ENCODE data around the gene TBK1.

DNA sequence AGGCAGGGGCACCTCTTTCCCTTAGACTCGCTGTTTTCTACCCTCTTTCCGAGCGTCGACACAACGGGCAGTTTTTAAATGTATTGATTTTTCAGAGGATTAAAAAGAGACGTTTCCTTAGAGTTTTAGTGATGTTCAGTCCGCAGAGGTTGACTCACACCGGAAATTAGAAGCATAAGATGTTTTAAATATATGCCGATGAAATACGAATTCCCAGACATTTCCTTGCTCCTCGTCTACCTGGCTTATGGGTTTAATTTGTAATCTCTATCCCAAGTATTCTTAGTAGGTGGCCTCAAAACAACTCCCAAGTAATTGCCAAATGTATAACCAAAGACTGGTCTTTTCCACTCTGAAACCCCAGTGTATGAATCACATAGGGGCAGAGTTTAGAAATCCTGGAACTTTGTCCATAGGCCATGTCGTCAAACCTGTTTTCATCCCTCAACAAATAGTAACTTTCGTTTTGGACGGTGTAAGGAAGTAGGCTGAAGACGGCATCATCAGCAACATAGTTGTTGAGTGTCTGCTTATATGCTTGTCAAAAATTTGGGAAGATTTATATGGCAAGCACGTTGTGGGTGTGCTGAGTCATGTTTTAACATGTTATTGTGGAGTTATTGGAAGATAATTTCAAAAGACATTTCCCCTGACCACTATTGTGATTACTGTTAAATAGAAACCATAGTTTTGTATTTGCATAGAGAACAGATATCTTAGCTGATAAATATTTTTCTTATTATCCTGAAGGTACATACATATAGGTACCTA is 824 bp downstream of the TBK1 start:
- TF ChIP-seq, protein P1, sequence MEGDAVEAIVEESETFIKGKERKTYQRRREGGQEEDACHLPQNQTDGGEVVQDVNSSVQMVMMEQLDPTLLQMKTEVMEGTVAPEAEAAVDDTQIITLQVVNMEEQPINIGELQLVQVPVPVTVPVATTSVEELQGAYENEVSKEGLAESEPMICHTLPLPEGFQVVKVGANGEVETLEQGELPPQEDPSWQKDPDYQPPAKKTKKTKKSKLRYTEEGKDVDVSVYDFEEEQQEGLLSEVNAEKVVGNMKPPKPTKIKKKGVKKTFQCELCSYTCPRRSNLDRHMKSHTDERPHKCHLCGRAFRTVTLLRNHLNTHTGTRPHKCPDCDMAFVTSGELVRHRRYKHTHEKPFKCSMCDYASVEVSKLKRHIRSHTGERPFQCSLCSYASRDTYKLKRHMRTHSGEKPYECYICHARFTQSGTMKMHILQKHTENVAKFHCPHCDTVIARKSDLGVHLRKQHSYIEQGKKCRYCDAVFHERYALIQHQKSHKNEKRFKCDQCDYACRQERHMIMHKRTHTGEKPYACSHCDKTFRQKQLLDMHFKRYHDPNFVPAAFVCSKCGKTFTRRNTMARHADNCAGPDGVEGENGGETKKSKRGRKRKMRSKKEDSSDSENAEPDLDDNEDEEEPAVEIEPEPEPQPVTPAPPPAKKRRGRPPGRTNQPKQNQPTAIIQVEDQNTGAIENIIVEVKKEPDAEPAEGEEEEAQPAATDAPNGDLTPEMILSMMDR (IDR thresholded peaks at IDR 0.05), result no peak
- TF ChIP-seq, protein P2, sequence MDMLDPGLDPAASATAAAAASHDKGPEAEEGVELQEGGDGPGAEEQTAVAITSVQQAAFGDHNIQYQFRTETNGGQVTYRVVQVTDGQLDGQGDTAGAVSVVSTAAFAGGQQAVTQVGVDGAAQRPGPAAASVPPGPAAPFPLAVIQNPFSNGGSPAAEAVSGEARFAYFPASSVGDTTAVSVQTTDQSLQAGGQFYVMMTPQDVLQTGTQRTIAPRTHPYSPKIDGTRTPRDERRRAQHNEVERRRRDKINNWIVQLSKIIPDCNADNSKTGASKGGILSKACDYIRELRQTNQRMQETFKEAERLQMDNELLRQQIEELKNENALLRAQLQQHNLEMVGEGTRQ (IDR thresholded peaks at IDR 0.05), result no peak
- TF ChIP-seq, protein P3, sequence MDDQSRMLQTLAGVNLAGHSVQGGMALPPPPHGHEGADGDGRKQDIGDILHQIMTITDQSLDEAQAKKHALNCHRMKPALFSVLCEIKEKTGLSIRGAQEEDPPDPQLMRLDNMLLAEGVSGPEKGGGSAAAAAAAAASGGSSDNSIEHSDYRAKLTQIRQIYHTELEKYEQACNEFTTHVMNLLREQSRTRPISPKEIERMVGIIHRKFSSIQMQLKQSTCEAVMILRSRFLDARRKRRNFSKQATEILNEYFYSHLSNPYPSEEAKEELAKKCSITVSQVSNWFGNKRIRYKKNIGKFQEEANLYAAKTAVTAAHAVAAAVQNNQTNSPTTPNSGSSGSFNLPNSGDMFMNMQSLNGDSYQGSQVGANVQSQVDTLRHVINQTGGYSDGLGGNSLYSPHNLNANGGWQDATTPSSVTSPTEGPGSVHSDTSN (IDR thresholded peaks at IDR 0.05), result no peak
- TF ChIP-seq POLR2A (IDR thresholded peaks at IDR 0.05; ENCODE audit: low read length) (no peak), ESRRA (IDR thresholded peaks at IDR 0.05; ENCODE audit: borderline replicate concordance, low read length) (no peak), EP300 (IDR thresholded peaks at IDR 0.05) (no peak), CBX8 (IDR thresholded peaks at IDR 0.05) (no peak), JUN (IDR thresholded peaks at IDR 0.05) (no peak), NR3C1 (IDR thresholded peaks at IDR 0.05) (no peak), RCOR1 (IDR thresholded peaks at IDR 0.05; ENCODE audit: low read depth, low read length) (no peak), RAD21 (conservative IDR thresholded peaks at IDR 0.05 in 1 of 2, IDR thresholded peaks at IDR 0.05 in 1 of 2) (no peak), SMC3 (IDR thresholded peaks at IDR 0.05) (no peak)
- TF ChIP-seq, protein P4, sequence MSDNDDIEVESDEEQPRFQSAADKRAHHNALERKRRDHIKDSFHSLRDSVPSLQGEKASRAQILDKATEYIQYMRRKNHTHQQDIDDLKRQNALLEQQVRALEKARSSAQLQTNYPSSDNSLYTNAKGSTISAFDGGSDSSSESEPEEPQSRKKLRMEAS (IDR thresholded peaks at IDR 0.05), result no peak; the same call in 1 of the 2 replicates
- TF ChIP-seq, protein P5, sequence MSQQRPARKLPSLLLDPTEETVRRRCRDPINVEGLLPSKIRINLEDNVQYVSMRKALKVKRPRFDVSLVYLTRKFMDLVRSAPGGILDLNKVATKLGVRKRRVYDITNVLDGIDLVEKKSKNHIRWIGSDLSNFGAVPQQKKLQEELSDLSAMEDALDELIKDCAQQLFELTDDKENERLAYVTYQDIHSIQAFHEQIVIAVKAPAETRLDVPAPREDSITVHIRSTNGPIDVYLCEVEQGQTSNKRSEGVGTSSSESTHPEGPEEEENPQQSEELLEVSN (IDR thresholded peaks at IDR 0.05; ENCODE audit: borderline replicate concordance, low read depth), result no peak
